Panc1 (cell line): ENCODE measurements around the gene CDH13. TPM values are rescaled to one million over a fixed set of nuclear protein-coding genes. Genes with fewer than 3 reads are reported as not detected.

Experiments
- ATAC-seq: fragments of 200-7000 bp; cut with Tn5 transposase; 2 replicates; pipeline ENCODE4 v1.9.1; 2020; ENCODE audit warnings: mild to moderate bottlenecking, moderate library complexity
- BruUV-seq: library from RNA; stranded (reverse); fragments of 400-500 nt; replicated peaks from 2 replicates; lab custom pipeline; 2021; lab: Mats Ljungman, UMichigan
- CTCF ChIA-PET: fragments of 300-600 bp; sonication (Branson Sonifier 250); formaldehyde crosslinking; loops from one replicate; lab custom pipeline; 2022; ENCODE audit warnings: antibody characterized with exemption; lab: Charles Lee
- POLR2A ChIA-PET: fragments of 300-600 bp; sonication (Branson Sonifier 250); formaldehyde crosslinking; loops from one replicate; lab custom pipeline; 2022; ENCODE audit warnings: antibody characterized with exemption; lab: Charles Lee
- DNase-seq: peaks from one replicate; pipeline ENCODE4 v3.0.0-alpha.2; 2010; ENCODE audit warnings: low read depth, low spot score
- H3K27ac ChIP-seq: 2 replicates; pipeline ENCODE4 v1.5.1; 2011; ENCODE audit warnings: mild to moderate bottlenecking, low read length, inconsistent platforms
- H3K27me3 ChIP-seq: fragments of 200-500 bp; sonication (Bioruptor generic); 2 replicates; pipeline ENCODE4 v1.6.0; 2014; ENCODE audit warnings: low read length, inconsistent platforms; ENCODE audit not compliant: control insufficient read depth, insufficient read depth
- H3K36me3 ChIP-seq: fragments of 200-500 bp; sonication (Bioruptor generic); 2 replicates; pipeline ENCODE4 v1.5.1; 2014; ENCODE audit warnings: inconsistent platforms, mild to moderate bottlenecking, low read length, moderate library complexity; ENCODE audit not compliant: control insufficient read depth, insufficient read depth
- H3K4me1 ChIP-seq: 2 replicates; pipeline ENCODE4 v1.5.1; 2011; ENCODE audit warnings: inconsistent platforms, mild to moderate bottlenecking, low read length, moderate library complexity; ENCODE audit not compliant: control insufficient read depth, insufficient read depth
- H3K4me3 ChIP-seq, 2 experiments: 2 replicates each; pipeline ENCODE4 v1.5.1; 2011 to 2012; ENCODE audit warnings: low read depth in 2 of 2, low read length in 2 of 2, mild to moderate bottlenecking in 2 of 2, inconsistent platforms in 1 of 2, moderate library complexity in 1 of 2
- H3K9me3 ChIP-seq: fragments of 200-500 bp; sonication (Bioruptor generic); 2 replicates; pipeline ENCODE4 v1.5.1; 2014; ENCODE audit warnings: low read depth, mild to moderate bottlenecking, inconsistent platforms, low read length, moderate library complexity; ENCODE audit not compliant: control insufficient read depth, insufficient read depth
- POLR2AphosphoS5 ChIP-seq: IDR thresholded peaks from 2 replicates; pipeline ENCODE4 v1.6.1; 2012; ENCODE audit warnings: mild to moderate bottlenecking, low read depth, low read length, moderate library complexity
- SIN3A ChIP-seq: IDR thresholded peaks from 2 replicates; pipeline ENCODE4 v1.6.1; 2012; ENCODE audit warnings: low read depth, mild to moderate bottlenecking, low read length, moderate library complexity, borderline replicate concordance; ENCODE audit not compliant: insufficient read depth
- TCF7L2 ChIP-seq: IDR thresholded peaks from 2 replicates; pipeline ENCODE4 v1.6.1; 2011; ENCODE audit warnings: mild to moderate bottlenecking, low read depth, low read length, inconsistent platforms
- in situ Hi-C: cut with HindIII; loops from 2 replicates; pipeline ENCODE4 v1.10.0; 2016; ENCODE audit warnings: low sequenced_read_pairs, low pct_unique_long_range_greater_than_20kb
- intact Hi-C: fragments of 100-400 bp; cut with micrococcal nuclease; formaldehyde crosslinking; loops from one replicate; pipeline ENCODE4 v1.10.0; 2022; ENCODE audit not compliant: unreplicated experiment
- total RNA-seq: library from RNA; stranded (reverse); gene quantifications from one replicate; pipeline ENCODE4 v1.2.1, GENCODE V29; 2021; ENCODE audit not compliant: unreplicated experiment
- TF ChIP-seq, protein P1 (sequence below): fragments of 450-650 bp; IDR thresholded peaks from 2 replicates; pipeline ENCODE4 v1.5.1; 2017; ENCODE audit warnings: mild to moderate bottlenecking
- TF ChIP-seq, protein P2 (sequence below), 2 experiments: IDR thresholded peaks; 2 replicates each; pipeline ENCODE4 v1.6.1; 2011 to 2012; ENCODE audit warnings: low read depth in 2 of 2, control low read depth in 1 of 2, low read length in 1 of 2, mild to moderate bottlenecking in 1 of 2, moderate library complexity in 1 of 2; ENCODE audit not compliant: insufficient read depth in 1 of 2

The CDH13 gene
- total RNA-seq, 1 experiment from 2014 or later, result not detected

DNA sequence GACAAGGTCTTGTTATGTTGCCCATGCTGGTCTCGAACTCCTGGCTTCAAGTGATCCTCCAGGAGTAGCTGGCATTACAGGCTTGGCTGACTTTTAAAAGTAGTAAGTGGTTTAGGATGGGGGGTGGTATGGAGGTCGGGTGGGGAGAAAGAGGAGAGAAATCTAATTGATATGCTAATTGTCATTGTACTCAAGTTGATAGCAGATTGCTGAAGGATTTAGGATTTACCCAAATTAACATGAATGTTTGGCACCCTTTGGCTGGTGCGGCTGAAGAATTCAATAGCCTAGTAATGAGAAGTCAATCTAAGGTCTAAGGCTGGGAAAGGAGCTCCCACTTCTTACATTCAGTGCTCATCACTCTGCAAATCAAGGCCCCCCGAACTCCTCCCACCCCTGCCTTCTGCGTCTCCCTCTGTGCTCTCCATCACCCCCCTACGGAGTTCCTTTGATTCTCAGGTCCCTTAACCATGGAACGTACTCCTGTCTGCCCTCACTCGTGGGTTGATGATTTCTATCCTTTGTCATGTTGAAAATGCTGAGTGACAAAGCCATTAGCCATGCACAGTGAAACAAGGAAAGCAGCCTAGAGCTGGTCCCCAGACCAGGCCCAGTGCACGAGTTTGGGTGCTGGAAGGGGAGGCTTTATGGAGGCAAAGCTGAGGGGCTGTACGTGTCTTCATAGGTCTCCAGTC, 17.3 kb downstream of the CDH13 start:
- Histone ChIP-seq H3K27me3 (no peaks in the 10 kb centered on the region), H3K9me3 (no peaks in the 10 kb centered on the region), H3K36me3 (no peaks in the 10 kb centered on the region; the same call in 1 of the 2 replicates), H3K4me1 (no peaks in the 10 kb centered on the region), H3K27ac (no peak overlapping the region), H3K4me3 (no peak overlapping the region)
- ChIA-PET POLR2A (no interaction called here), CTCF (interaction anchor here (0.6 kb wide), 1 partner anchor 30 kb away, joined by 3 read pairs; no protein-coding TSS in a partner anchor)
- no peak for TF ChIP-seq SIN3A
- TF ChIP-seq, protein P1, sequence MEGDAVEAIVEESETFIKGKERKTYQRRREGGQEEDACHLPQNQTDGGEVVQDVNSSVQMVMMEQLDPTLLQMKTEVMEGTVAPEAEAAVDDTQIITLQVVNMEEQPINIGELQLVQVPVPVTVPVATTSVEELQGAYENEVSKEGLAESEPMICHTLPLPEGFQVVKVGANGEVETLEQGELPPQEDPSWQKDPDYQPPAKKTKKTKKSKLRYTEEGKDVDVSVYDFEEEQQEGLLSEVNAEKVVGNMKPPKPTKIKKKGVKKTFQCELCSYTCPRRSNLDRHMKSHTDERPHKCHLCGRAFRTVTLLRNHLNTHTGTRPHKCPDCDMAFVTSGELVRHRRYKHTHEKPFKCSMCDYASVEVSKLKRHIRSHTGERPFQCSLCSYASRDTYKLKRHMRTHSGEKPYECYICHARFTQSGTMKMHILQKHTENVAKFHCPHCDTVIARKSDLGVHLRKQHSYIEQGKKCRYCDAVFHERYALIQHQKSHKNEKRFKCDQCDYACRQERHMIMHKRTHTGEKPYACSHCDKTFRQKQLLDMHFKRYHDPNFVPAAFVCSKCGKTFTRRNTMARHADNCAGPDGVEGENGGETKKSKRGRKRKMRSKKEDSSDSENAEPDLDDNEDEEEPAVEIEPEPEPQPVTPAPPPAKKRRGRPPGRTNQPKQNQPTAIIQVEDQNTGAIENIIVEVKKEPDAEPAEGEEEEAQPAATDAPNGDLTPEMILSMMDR, result no peak
- TF ChIP-seq POLR2AphosphoS5, result no peak
- TF ChIP-seq TCF7L2, result no peak
- TF ChIP-seq, protein P2, sequence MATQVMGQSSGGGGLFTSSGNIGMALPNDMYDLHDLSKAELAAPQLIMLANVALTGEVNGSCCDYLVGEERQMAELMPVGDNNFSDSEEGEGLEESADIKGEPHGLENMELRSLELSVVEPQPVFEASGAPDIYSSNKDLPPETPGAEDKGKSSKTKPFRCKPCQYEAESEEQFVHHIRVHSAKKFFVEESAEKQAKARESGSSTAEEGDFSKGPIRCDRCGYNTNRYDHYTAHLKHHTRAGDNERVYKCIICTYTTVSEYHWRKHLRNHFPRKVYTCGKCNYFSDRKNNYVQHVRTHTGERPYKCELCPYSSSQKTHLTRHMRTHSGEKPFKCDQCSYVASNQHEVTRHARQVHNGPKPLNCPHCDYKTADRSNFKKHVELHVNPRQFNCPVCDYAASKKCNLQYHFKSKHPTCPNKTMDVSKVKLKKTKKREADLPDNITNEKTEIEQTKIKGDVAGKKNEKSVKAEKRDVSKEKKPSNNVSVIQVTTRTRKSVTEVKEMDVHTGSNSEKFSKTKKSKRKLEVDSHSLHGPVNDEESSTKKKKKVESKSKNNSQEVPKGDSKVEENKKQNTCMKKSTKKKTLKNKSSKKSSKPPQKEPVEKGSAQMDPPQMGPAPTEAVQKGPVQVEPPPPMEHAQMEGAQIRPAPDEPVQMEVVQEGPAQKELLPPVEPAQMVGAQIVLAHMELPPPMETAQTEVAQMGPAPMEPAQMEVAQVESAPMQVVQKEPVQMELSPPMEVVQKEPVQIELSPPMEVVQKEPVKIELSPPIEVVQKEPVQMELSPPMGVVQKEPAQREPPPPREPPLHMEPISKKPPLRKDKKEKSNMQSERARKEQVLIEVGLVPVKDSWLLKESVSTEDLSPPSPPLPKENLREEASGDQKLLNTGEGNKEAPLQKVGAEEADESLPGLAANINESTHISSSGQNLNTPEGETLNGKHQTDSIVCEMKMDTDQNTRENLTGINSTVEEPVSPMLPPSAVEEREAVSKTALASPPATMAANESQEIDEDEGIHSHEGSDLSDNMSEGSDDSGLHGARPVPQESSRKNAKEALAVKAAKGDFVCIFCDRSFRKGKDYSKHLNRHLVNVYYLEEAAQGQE (IDR thresholded peaks at IDR 0.05; ENCODE audit: insufficient read depth in 1 of 2, low read depth in 2 of 2, low read length in 1 of 2), result no peak
- in situ Hi-C loops, result no loop called here
- ATAC-seq (no peak), DNase-seq (no peak)
- intact Hi-C loops, result no loop called here
- BruUV-seq, result no TSS peak

DNA sequence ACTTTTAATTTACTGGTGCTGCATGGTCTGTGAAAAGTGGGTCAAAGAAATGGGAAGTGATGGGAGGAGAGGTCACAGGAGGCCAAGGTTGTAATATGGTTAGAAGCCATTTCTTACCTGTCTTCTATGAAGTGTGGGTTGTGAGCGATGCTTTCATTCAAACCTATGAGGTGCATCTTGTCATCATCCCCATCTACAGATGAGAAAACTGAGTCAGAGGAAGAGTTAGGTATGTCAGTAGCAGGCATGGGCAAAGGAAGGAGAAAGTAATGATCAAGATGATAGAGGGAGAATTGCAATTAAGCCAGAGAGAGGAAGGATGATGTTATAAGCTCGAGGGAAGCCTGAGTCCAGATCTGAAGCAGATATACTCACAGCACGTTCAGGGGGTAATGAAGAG, 19.7 kb downstream of the CDH13 start:
- in situ Hi-C loops (no loop called here), intact Hi-C loops (no loop called here)
- ChIA-PET CTCF (no interaction called here), POLR2A (no interaction called here)
- BruUV-seq, result no TSS peak
- Histone ChIP-seq H3K27me3 (no peaks in the 10 kb centered on the region), H3K36me3 (no peaks in the 10 kb centered on the region; the same call in 1 of the 2 replicates), H3K4me3 (no peak overlapping the region), H3K9me3 (no peaks in the 10 kb centered on the region), H3K4me1 (no peaks in the 10 kb centered on the region), H3K27ac (no peak overlapping the region)
- ATAC-seq (no peak), DNase-seq (no peak)
- TF ChIP-seq POLR2AphosphoS5, result no peak
- no peak for TF ChIP-seq SIN3A
- no peak for TF ChIP-seq TCF7L2
- TF ChIP-seq, protein P1, result no peak
- TF ChIP-seq, protein P2 (IDR thresholded peaks at IDR 0.05; ENCODE audit: insufficient read depth in 1 of 2, low read depth in 2 of 2, low read length in 1 of 2), result no peak
